ENCODE results near the gene HDLBP. TPM values are rescaled to one million over a fixed set of nuclear protein-coding genes. Genes with fewer than 3 reads are reported as not detected.

The HDLBP gene
- polyA plus RNA-seq (2011; rRNA removed) (707 and 731 TPM in 2 replicates), polyA minus RNA-seq (2011; rRNA and poly(A)+ RNA removed) (1,398 and 1,782 TPM in 2 replicates)

- Histone ChIP-seq H3K4me3 (ENCODE audit: low read depth, low read length) (peak within 1 kb of the TSS; percentile 96), H3K9me3 (ENCODE audit: control insufficient read depth, insufficient read depth, low read length) (peaks cover 4% of the 10 kb centered on the region; the same call in 1 of the 2 replicates), H3K27ac (ENCODE audit: low read depth, low read length) (peak within 1 kb of the TSS; percentile 98), H3K27me3 (ENCODE audit: control insufficient read depth, insufficient read depth, low read length) (no peaks in the 10 kb centered on the region)
- DNase-seq (ENCODE audit: low read depth, low spot score): peak; percentile 99
- POLR2A ChIA-PET: interaction anchor here (0.5 to 2.0 kb wide), 21 partner anchors 9 to 420 kb away, joined by 3 to 20 read pairs (median 4); partner anchors contain the start of genes ATG4B, DTYMK, MTERF4 and THAP4
- CTCF ChIA-PET: interaction anchor here (1.0 to 1.1 kb wide), 3 partner anchors 13 to 47 kb away, joined by 3 read pairs; no protein-coding TSS in a partner anchor
- no peak for TF ChIP-seq CTCF (IDR thresholded peaks at IDR 0.05; ENCODE audit: low read depth, low read length)
These were observed at the start of gene HDLBP for GRCh38 chr2:241315093-241315878. HDLBP (minus strand) TSS chr2:241315672; CDS start chr2:241266869, 48,803 bp downstream.

- no peak overlapping the region for H3K27ac ChIP-seq (ENCODE audit: low read depth, low read length)
- ChIA-PET POLR2A (no interaction called here), CTCF (interaction anchor here (0.7 kb wide), 1 partner anchor 295 kb away, joined by 3 read pairs; no protein-coding TSS in a partner anchor)
- no peaks in the 10 kb centered on the region for H3K9me3 ChIP-seq (ENCODE audit: control insufficient read depth, insufficient read depth, low read length)
- no peak for DNase-seq (ENCODE audit: low read depth, low spot score)
- no peaks in the 10 kb centered on the region for H3K27me3 ChIP-seq (ENCODE audit: control insufficient read depth, insufficient read depth, low read length)
- no peak overlapping the region for H3K4me3 ChIP-seq (ENCODE audit: low read depth, low read length)
- TF ChIP-seq CTCF (IDR thresholded peaks at IDR 0.05; ENCODE audit: low read depth, low read length): no peak
These were observed 49.3 kb upstream of the HDLBP start for GRCh38 chr2:241364781-241365180.

- Histone ChIP-seq H3K27me3 (ENCODE audit: control insufficient read depth, insufficient read depth, low read length) (no peaks in the 10 kb centered on the region), H3K27ac (ENCODE audit: low read depth, low read length) (no peak overlapping the region), H3K4me3 (ENCODE audit: low read depth, low read length) (no peak overlapping the region), H3K9me3 (ENCODE audit: control insufficient read depth, insufficient read depth, low read length) (no peaks in the 10 kb centered on the region)
- ChIA-PET POLR2A (no interaction called here), CTCF (no interaction called here)
- no peak for DNase-seq (ENCODE audit: low read depth, low spot score)
- no peak for TF ChIP-seq CTCF (IDR thresholded peaks at IDR 0.05; ENCODE audit: low read depth, low read length)
These were observed 48.0 kb upstream of the HDLBP start for GRCh38 chr2:241363426-241363825.

- no peak for DNase-seq (ENCODE audit: low read depth, low spot score)
- Histone ChIP-seq H3K27ac (ENCODE audit: low read depth, low read length) (no peak overlapping the region), H3K9me3 (ENCODE audit: control insufficient read depth, insufficient read depth, low read length) (no peaks in the 10 kb centered on the region; the same call in 1 of the 2 replicates), H3K4me3 (ENCODE audit: low read depth, low read length) (no peak overlapping the region), H3K27me3 (ENCODE audit: control insufficient read depth, insufficient read depth, low read length) (no peaks in the 10 kb centered on the region)
- ChIA-PET CTCF (interaction anchor here (0.9 to 1.3 kb wide), 2 partner anchors 15 to 33 kb away, joined by 3 read pairs; no protein-coding TSS in a partner anchor), POLR2A (no interaction called here)
- no peak for TF ChIP-seq CTCF (IDR thresholded peaks at IDR 0.05; ENCODE audit: low read depth, low read length)
These were observed 44.1 kb upstream of the HDLBP start for GRCh38 chr2:241359481-241360045.

Measured in AG04450 (cell line).